Middle frontal gyrus (tissue), 1 donor: ENCODE measurements around the gene PABPN1.
"Not testable (repeated sequence)": the region's sequence is repeated elsewhere in the genome, so short reads cannot be mapped to it uniquely, and the experiment has no call there.

Experiments
- DNase-seq: peaks from one replicate; pipeline ENCODE4 v3.0.0-alpha.2; 2015; ENCODE audit warnings: low spot score; ENCODE audit errors: extremely low spot score

PABPN1 gene, protein sequence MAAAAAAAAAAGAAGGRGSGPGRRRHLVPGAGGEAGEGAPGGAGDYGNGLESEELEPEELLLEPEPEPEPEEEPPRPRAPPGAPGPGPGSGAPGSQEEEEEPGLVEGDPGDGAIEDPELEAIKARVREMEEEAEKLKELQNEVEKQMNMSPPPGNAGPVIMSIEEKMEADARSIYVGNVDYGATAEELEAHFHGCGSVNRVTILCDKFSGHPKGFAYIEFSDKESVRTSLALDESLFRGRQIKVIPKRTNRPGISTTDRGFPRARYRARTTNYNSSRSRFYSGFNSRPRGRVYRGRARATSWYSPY

DNA sequence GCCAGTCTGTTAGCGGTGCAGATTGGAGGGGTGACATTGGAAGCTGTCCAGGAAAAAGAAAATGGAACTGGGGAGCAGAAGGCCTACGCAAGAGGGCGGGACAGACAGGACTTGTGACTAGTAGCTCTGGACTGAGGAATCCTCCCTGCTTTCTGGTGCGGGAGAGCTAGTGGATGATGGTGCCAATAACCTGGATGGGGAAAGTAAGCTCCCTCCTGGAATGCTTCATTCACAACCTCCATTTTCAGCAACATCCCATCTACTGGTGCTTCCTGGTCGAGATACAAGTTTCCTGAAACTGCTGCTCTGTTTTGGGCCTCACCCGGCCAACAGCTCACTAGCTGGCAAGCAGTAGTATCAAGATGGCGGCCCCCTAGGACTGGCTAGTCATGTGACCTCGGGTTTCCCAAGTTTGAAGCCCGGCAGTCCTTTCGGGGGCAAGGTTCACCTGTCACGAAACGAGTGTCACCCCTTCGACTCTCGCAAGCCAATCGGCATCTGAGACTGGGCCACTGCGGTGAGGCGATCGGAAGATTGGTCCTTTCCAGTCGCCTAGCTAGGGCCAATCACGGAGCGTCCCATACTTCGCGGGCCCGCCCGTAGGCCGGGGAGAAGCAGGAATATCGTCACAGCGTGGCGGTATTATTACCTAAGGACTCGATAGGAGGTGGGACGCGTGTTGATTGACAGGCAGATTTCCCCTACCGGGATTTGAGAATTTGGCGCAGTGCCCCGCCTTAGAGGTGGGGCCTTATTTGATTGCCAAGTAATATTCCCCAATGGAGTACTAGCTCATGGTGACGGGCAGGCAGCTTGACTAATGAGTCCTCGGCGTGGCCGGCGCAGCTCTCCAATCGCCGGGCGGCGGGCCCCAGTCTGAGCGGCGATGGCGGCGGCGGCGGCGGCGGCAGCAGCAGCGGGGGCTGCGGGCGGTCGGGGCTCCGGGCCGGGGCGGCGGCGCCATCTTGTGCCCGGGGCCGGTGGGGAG lies at the start of gene PABPN1:
Gene PABPN1 (plus strand): TSS at position 874 of the 988 bp plus-strand sequence. CDS start 13 bp downstream, at position 887.
- peak; percentile 100 for DNase-seq

DNA sequence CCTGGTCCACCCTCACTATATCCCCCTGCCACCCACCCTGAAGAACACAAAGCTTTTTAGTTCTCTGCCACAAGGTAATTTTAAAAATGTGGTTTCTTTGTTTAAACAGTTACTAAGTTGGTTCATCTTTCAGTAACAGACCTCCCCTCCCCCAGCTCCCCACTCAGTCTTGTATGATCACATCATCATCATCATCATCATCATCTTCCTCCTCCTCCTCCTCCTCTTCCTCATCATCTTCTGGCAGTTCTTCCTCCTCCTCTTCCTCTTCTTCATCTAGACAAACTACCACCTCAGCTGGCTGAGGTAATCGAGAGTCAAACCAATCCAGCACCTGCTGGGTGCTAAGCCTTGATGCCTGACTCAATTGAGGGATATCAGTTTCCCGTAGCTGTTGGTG lies 45.8 kb upstream of the PABPN1 start:
- no peak for DNase-seq

- DNase-seq, result no peak
These were observed 44.1 kb upstream of the PABPN1 start for GRCh38 chr14:23277189-23277588.

DNA sequence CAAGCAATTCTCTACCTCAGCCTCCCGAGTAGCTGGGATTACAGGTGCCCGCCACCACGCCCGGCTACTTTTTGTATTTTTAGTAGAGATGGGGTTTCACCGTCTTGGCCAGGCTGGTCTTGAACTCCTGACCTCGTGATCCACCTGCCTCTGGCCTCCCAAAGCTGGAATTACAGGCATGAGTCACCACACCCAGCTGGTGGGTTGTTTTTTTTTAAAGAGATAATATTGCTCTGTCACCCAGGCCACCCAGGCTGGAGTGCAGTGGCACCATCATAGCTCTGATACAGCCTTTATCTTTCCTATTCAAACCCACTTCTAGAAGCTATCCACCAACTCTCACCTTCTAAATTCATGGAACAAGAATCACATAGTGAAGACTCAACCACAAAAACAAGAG lies 43.3 kb upstream of the PABPN1 start:
- DNase-seq, result not testable (repeated sequence)

DNA sequence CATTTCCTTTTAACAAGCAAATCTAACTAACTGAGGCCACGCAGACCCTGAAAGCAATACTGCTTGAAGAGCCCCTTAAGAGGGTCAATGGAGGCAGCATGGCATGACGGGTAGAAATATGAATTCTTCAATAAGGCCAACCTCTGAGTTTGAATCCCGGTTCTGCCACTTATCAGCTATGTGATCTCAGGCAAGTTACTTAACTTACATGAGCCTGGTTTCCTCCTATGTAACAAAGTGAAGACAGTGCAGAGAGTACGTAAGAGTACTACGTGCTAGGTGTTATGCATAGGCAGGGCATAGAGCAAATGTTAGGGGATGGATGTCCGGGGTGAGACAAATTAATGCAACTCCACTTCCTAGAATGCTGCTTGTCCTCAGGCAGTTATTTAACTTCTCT lies 40.0 kb upstream of the PABPN1 start:
- DNase-seq, result no peak

- no peak for DNase-seq
These were observed 36.4 kb upstream of the PABPN1 start for GRCh38 chr14:23284654-23285529.

- no peak for DNase-seq
These were observed 35.7 kb upstream of the PABPN1 start for GRCh38 chr14:23285530-23286019.

DNA sequence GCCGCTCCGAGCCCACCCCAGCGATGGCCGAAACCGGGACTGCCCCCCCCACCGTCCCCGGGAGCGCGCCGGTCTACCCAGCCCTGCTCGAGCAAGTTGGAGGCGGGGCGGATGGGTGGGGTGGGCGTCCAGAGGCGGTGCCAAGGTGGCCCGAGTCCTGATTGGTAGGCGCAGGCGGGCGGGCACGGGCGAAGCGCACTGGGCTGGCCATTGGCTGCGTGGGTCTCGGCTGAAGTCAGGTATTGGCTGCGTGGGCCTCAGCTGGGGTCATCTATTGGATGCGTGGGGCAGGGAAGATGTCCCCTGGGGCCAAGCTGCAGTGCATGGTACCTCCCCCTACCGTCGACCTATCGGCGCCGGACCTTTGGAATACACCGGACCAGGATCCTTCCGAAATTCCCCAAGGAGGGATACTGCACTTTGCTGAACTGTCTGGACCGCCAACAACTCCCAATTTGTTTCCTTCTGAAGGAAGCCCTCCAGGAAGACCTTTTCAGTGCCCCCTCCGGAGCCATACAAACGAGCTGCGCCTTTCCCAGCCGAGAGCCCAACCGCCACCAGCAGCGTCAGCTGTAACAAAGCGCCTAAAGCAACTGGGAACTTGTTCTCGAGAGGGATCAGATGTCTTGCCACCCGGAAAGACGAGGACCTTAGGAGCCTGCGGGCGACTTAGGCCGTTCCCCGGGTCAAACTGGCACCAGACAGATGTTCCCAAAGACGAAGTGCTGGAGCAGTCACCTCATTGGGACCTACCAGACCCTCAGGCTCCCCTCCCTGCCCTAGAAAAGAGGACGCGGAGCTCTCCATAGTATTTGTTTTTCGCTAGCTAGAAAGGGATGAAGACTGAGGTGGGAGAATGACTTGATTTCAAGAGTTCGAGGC lies 35.0 kb upstream of the PABPN1 start, which contains the start of gene HOMEZ:
Gene HOMEZ (minus strand): TSS at position 113 of the 882 bp plus-strand sequence. CDS start 180 bp downstream, outside the sequence.
- DNase-seq, result peak; percentile 95

DNA sequence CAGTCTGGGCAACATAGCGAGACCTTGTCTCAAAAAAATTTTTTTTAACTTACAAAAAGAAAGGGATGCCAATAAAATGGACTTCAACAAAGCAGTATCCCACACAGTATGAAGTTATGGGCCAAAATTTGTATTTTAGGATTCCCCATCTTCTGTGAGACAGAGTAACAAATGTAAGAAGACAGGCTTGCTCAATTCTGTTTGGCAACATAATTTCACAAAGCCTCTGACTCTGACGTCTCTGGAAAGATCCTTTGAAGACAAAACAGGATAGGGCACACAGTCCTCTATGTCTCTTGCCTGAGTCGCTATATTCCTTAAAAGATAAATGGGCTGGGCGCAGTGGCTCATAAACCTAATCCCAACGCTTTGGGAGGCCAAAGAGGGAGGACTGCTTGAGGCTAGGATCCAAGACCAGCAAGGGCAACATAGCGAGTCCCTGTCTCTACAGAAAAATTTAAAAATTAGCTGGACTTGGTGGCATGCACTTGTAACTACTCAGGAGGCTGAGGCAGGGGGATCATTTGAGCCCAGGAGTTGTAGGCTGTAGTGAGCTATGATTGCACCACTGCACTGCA lies 34.3 kb upstream of the PABPN1 start:
- no peak for DNase-seq

GRCh38 chr14:23294734-23295561 lies 26.3 kb upstream of the PABPN1 start:
- peak; percentile 26 for DNase-seq

- DNase-seq, result no peak
These were observed 25.1 kb upstream of the PABPN1 start for GRCh38 chr14:23296012-23296777.

- no peak for DNase-seq
These were observed 24.2 kb upstream of the PABPN1 start for GRCh38 chr14:23297096-23297495.

DNA sequence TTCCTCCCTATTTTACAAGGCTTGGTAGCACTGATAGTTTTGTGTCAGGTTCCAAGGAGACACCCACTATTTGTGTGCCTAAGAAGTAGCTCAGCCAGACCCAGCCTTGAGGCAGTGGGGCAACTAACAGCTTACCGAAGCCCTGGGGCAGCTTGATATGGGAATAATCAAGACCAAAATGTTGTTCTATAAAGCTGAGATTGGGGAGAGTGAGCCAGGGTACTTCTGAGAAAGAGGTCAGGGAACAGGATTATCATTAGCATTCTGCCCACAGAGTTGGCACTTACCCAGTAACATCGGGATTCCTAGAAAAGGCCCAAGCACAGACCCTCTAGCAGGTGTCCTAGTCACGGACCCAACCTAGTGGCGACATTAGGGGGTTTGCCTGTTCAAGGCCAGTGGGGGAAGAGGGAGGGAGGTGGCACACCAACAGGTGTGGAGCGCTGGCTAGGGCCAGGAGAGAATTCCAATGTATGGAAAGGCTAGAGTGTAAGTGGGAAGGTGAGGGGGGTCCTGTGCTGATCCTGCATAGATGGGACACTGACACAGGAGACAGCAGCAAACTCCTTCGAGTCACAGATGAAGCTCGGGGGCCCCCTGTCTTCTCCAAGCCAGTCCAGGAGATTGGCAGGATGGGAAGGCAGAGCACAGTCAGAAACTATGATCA lies 23.5 kb upstream of the PABPN1 start:
- DNase-seq, result no peak

DNA sequence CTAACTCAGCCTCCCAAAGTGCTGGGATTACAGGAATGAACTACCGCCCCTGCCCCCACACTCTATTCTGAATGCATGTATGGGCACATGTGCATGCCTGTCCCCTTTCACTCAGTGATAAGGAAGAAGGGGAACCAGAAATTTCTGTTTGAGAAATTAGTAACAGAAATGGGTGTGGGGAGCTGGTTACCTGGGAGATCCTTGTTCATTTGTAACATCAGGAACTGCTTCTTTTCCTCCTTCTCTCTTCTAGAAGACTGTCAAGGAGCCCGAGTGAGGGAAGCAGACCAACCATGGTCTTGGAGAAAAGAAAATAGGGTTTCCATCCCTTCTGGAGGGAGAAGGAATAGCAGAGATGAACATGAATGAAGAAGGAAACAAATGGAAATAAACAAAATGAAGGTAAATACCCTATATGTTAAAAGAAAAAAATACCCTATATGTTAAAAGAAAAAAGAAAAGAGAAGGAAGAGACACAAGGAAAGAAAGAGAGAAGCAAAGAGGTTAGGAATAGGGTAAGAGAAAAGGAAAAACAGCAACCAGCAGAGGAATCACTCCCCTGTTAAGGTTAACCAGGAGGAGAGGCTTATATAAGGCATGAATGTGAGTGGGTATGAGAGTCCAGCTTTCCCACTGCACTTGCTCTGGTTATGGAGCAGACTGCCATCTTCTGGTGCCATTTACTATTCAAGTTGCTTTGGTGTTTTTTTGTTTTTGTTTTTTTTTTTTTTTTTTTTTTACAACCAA lies 21.9 kb upstream of the PABPN1 start:
- DNase-seq, result no peak

DNA sequence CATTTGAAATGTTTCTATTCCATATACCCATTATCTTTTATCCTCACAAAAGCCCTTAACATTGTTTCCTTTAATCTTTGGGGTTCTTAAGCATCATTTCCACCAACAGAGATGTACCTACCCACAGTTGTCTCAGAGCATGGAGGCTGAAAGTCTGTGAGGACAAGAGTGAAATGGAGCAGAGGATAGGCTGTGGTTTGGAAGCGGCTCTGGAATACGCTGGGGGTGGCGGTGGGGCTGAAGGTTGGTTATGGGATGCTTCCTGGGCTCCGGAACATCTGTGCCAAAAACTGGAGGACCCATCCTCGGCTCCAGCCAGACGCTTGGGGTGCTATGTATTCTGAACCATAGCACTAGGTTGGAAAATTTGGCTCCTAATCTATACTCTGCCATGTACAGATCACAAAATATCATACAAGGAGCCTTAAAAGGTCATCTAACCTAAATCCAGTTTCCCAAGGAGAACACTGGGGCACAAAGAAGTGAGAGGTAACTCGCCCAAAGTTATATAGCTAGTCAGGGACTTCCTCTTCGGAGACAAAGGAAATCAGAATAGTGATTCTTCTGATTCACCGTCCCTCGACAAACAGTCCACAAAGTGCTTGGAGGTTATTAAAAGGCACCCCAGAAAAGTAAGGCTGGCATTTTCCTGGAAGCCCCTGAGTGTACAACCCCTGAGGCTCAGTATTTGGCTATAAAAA lies 21.1 kb upstream of the PABPN1 start:
- no peak for DNase-seq

- DNase-seq, result no peak
These were observed 20.5 kb upstream of the PABPN1 start for GRCh38 chr14:23300687-23301223.
